H1 (cell line): ENCODE measurements around the gene SELENOS.

ENCODE experiments used
- BRCA1 ChIP-seq: IDR thresholded peaks from 2 replicates; pipeline ENCODE4 v1.6.1; 2012; ENCODE audit warnings: low read depth, low read length, improper control_type of control experiment
- CTCF ChIP-seq, 3 experiments: IDR thresholded peaks; 1 replicate in 2 of 3; 2 replicates in 1 of 3; pipeline versions ENCODE4 v1.5.1 to v1.6.1; 2011; ENCODE audit warnings: low read length in 3 of 3, mild to moderate bottlenecking in 3 of 3, inconsistent platforms in 2 of 3, low read depth in 1 of 3, moderate library complexity in 1 of 3; ENCODE audit not compliant: insufficient read depth in 1 of 3; ENCODE audit errors: control extremely low read depth in 1 of 3
- EP300 ChIP-seq, 2 experiments: IDR thresholded peaks; 1 replicate in 1 of 2; 2 replicates in 1 of 2; pipeline ENCODE4 v1.6.1; 2011 to 2012; ENCODE audit warnings: low read depth in 2 of 2, low read length in 2 of 2, mild to moderate bottlenecking in 2 of 2, borderline replicate concordance in 1 of 2, inconsistent platforms in 1 of 2, moderate library complexity in 1 of 2
- JUND ChIP-seq: IDR thresholded peaks from 2 replicates; pipeline ENCODE4 v1.6.1; 2011; ENCODE audit warnings: mild to moderate bottlenecking, improper control_type of control experiment, low read length
- RFX5 ChIP-seq: IDR thresholded peaks from 2 replicates; pipeline ENCODE4 v1.6.1; 2011; ENCODE audit warnings: low read depth, low read length, improper control_type of control experiment, borderline replicate concordance

GRCh38 chr15:101255615-101256241, 21.6 kb downstream of the SELENOS start:
- TF ChIP-seq CTCF (IDR thresholded peaks at IDR 0.05; ENCODE audit: control extremely low read depth in 1 of 3, insufficient read depth in 1 of 3, low read depth in 1 of 3, low read length in 3 of 3) (no peak), EP300 (IDR thresholded peaks at IDR 0.05; ENCODE audit: borderline replicate concordance in 1 of 2, low read depth in 2 of 2, low read length in 2 of 2) (no peak), RFX5 (no peak), JUND (no peak), BRCA1 (no peak)
